ENCODE measurements around the gene IDE.
"Not testable (repeated sequence)": the region's sequence is repeated elsewhere in the genome, so short reads cannot be mapped to it uniquely, and the experiment has no call there.

- TF ChIP-seq POLR2A (IDR thresholded peaks at IDR 0.05) = not testable (repeated sequence)
- TF ChIP-seq, protein P1, sequence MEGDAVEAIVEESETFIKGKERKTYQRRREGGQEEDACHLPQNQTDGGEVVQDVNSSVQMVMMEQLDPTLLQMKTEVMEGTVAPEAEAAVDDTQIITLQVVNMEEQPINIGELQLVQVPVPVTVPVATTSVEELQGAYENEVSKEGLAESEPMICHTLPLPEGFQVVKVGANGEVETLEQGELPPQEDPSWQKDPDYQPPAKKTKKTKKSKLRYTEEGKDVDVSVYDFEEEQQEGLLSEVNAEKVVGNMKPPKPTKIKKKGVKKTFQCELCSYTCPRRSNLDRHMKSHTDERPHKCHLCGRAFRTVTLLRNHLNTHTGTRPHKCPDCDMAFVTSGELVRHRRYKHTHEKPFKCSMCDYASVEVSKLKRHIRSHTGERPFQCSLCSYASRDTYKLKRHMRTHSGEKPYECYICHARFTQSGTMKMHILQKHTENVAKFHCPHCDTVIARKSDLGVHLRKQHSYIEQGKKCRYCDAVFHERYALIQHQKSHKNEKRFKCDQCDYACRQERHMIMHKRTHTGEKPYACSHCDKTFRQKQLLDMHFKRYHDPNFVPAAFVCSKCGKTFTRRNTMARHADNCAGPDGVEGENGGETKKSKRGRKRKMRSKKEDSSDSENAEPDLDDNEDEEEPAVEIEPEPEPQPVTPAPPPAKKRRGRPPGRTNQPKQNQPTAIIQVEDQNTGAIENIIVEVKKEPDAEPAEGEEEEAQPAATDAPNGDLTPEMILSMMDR (IDR thresholded peaks at IDR 0.05 in 4 of 5, conservative IDR thresholded peaks at IDR 0.05 in 1 of 5) = not testable (repeated sequence)
These were observed 4.2 kb downstream of the IDE start for GRCh38 chr10:92569663-92570062.
